HCT116 (cell line): ENCODE measurements around the gene SETDB1. TPM values are rescaled to one million over a fixed set of nuclear protein-coding genes. Genes with fewer than 3 reads are reported as not detected.

Experiments used
- ATAC-seq: fragments of 200-7000 bp; cut with Tn5 transposase; 2 replicates; pipeline ENCODE4 v1.9.1; 2020; ENCODE audit warnings: mild to moderate bottlenecking, moderate library complexity
- BruUV-seq: library from RNA; stranded (reverse); fragments of 400-500 nt; replicated peaks from 2 replicates; lab custom pipeline; 2021; lab: Mats Ljungman, UMichigan
- CTCF ChIA-PET: fragments of 300-600 bp; sonication (Branson Sonifier 250); formaldehyde crosslinking; loops from one replicate; lab custom pipeline; 2021; ENCODE audit warnings: antibody characterized with exemption; lab: Charles Lee
- POLR2A ChIA-PET: fragments of 300-600, 350-600 bp; sonication (Branson Sonifier 250); formaldehyde crosslinking; loops from one replicate; lab custom pipeline; 2021; ENCODE audit warnings: antibody characterized with exemption; lab: Charles Lee
- RAD21 ChIA-PET, 2 experiments: fragments of 300-600 bp; sonication (Branson Sonifier 250); formaldehyde crosslinking; loops; one replicate each; lab custom pipeline; 2023; ENCODE audit warnings: low total read pairs in 2 of 2; ENCODE audit not compliant: uncharacterized antibody in 2 of 2, unreplicated experiment in 2 of 2, low non-redundant PET in 1 of 2; lab: Charles Lee
- DNase-seq: peaks from one replicate; pipeline ENCODE4 v3.0.0-alpha.2; 2010; ENCODE audit warnings: low read depth, low spot score
- H2AFZ ChIP-seq: fragments of 200-600 bp; shearing (Covaris generic), sonication (generic); 2 replicates; pipeline ENCODE4 v1.6.1; 2017; ENCODE audit warnings: low read depth, mixed run types, mixed read lengths, antibody characterized with exemption, low read length; ENCODE audit not compliant: poor library complexity, severe bottlenecking
- H3K27ac ChIP-seq: 2 replicates; pipeline ENCODE4 v1.5.1; 2012; ENCODE audit warnings: low read depth, low read length
- H3K27me3 ChIP-seq: fragments of 200-600 bp; sonication (generic); 2 replicates; pipeline ENCODE4 v1.6.1; 2016; ENCODE audit warnings: mixed run types, low read length, mixed read lengths; ENCODE audit not compliant: insufficient read depth
- H3K36me3 ChIP-seq, 2 experiments: fragments of 200-500 bp in 1 of 2; fragments of 200-600 bp in 1 of 2; sonication (Bioruptor generic) in 1 of 2; sonication (generic) in 1 of 2; 2 replicates each; pipeline versions ENCODE4 v1.5.1 to v1.6.1; 2014 to 2016; ENCODE audit warnings: low read length in 2 of 2, inconsistent platforms in 1 of 2, mixed read lengths in 1 of 2, mixed run types in 1 of 2; ENCODE audit not compliant: insufficient read depth in 2 of 2, control insufficient read depth in 1 of 2
- H3K4me1 ChIP-seq, 2 experiments: fragments of 200-600 bp in 1 of 2; sonication (generic) in 1 of 2; 2 replicates each; pipeline versions ENCODE4 v1.5.1 to v1.6.1; 2012 to 2017; ENCODE audit warnings: low read length in 2 of 2, inconsistent platforms in 1 of 2, mild to moderate bottlenecking in 1 of 2, mixed read lengths in 1 of 2, mixed run types in 1 of 2, moderate library complexity in 1 of 2; ENCODE audit not compliant: insufficient read depth in 2 of 2, control insufficient read depth in 1 of 2
- H3K4me2 ChIP-seq: fragments of 200-600 bp; sonication (generic); 2 replicates; pipeline ENCODE4 v1.6.1; 2017; ENCODE audit warnings: mixed run types, low read length, mixed read lengths
- H3K4me3 ChIP-seq, 2 experiments: fragments of 200-600 bp in 1 of 2; sonication (generic) in 1 of 2; replicated peaks in 1 of 2; 2 replicates each; pipeline ENCODE4 v1.5.1; 2011 to 2016; ENCODE audit warnings: low read length in 2 of 2, control low read depth in 1 of 2, low read depth in 1 of 2, mild to moderate bottlenecking in 1 of 2, mixed read lengths in 1 of 2, mixed run types in 1 of 2
- H3K79me2 ChIP-seq: fragments of 200-600 bp; sonication (generic); 2 replicates; pipeline ENCODE4 v1.6.1; 2017; ENCODE audit warnings: mild to moderate bottlenecking, mixed run types, low read length, moderate library complexity, mixed read lengths; ENCODE audit not compliant: insufficient read depth
- H3K9ac ChIP-seq: fragments of 200-600 bp; sonication (generic); 2 replicates; pipeline ENCODE4 v1.6.1; 2016; ENCODE audit warnings: low read length, mixed read lengths
- H3K9me2 ChIP-seq: fragments of 200-600 bp; sonication (generic), shearing (Covaris generic); 2 replicates; pipeline ENCODE4 v1.6.1; 2017; ENCODE audit warnings: mixed run types, mild to moderate bottlenecking, moderate library complexity; ENCODE audit not compliant: insufficient read depth
- H3K9me3 ChIP-seq, 2 experiments: fragments of 200-500 bp in 1 of 2; fragments of 200-600 bp in 1 of 2; sonication (Bioruptor generic) in 1 of 2; sonication (generic) in 1 of 2; 2 replicates each; pipeline ENCODE4 v1.6.1; 2014 to 2017; ENCODE audit warnings: low read length in 2 of 2, mixed read lengths in 2 of 2, inconsistent platforms in 1 of 2, low read depth in 1 of 2, mild to moderate bottlenecking in 1 of 2, mixed run types in 1 of 2, moderate library complexity in 1 of 2; ENCODE audit not compliant: control insufficient read depth in 1 of 2, insufficient read depth in 1 of 2
- H4K20me1 ChIP-seq: fragments of 200-600 bp; sonication (generic), shearing (Covaris generic); 2 replicates; pipeline ENCODE4 v1.6.1; 2017; ENCODE audit warnings: mixed run types, mild to moderate bottlenecking, moderate library complexity; ENCODE audit not compliant: insufficient read depth
- CBX3 ChIP-seq: IDR thresholded peaks from 2 replicates; pipeline ENCODE4 v1.6.1; 2012; ENCODE audit warnings: low read depth
- CEBPB ChIP-seq: IDR thresholded peaks from 2 replicates; pipeline ENCODE4 v1.6.1; 2012; ENCODE audit warnings: low read depth
- CTCF ChIP-seq, 3 experiments: fragments of 200-600 bp in 1 of 3; sonication (generic) in 1 of 3; IDR thresholded peaks in 2 of 3; conservative IDR thresholded peaks in 1 of 3; 2 replicates each; pipeline ENCODE4 v1.5.1; 2012 to 2017; ENCODE audit warnings: low read depth in 2 of 3, low read length in 2 of 3, antibody characterized with exemption in 1 of 3, borderline replicate concordance in 1 of 3, control low read depth in 1 of 3, mild to moderate bottlenecking in 1 of 3, mixed read lengths in 1 of 3, mixed run types in 1 of 3, moderate library complexity in 1 of 3; ENCODE audit not compliant: insufficient read depth in 1 of 3
- EGR1 ChIP-seq: IDR thresholded peaks from 2 replicates; pipeline ENCODE4 v1.6.1; 2012; ENCODE audit warnings: low read depth
- POLR2AphosphoS5 ChIP-seq: IDR thresholded peaks from 2 replicates; pipeline ENCODE4 v1.6.1; 2011; ENCODE audit warnings: mild to moderate bottlenecking, low read depth, low read length, moderate library complexity
- SRF ChIP-seq: IDR thresholded peaks from 2 replicates; pipeline ENCODE4 v1.6.1; 2012; ENCODE audit warnings: low read depth
- YY1 ChIP-seq: IDR thresholded peaks from 2 replicates; pipeline ENCODE4 v1.6.1; 2011; ENCODE audit warnings: low read length, low read depth, moderate library complexity, mild to moderate bottlenecking; ENCODE audit not compliant: insufficient replicate concordance; ENCODE audit errors: extremely low read depth
- ZFX ChIP-seq: fragments of 450-650 bp; IDR thresholded peaks from 2 replicates; pipeline ENCODE4 v1.6.1; 2017
- intact Hi-C: fragments of 100-400 bp; cut with micrococcal nuclease; formaldehyde crosslinking; loops from 2 replicates; pipeline ENCODE4 v1.10.0; 2022
- total RNA-seq: library from RNA; stranded (reverse); gene quantifications from one replicate; pipeline ENCODE4 v1.2.1, GENCODE V29; 2021; ENCODE audit not compliant: unreplicated experiment

SETDB1 gene
- total RNA-seq, 1 experiment from 2014 or later: 54.3 TPM

- no peaks in the 10 kb centered on the region for H3K27me3 ChIP-seq
- no peak overlapping the region for H2AFZ ChIP-seq
- peaks cover 50 to 69% of the 10 kb centered on the region in 2 experiments for H3K4me1 ChIP-seq
- H4K20me1 ChIP-seq: 0 out of 2 replicates have a peak, but pooled peaks cover 4% of the 10 kb centered on the region
- peak overlapping the region; percentile 84 for H3K4me3 ChIP-seq
- no peak for TF ChIP-seq EGR1
- TF ChIP-seq YY1: peak; percentile 40
- peak; percentile 93 for TF ChIP-seq ZFX
- TF ChIP-seq, all 23 proteins: peak for 2
- intact Hi-C loops: no loop called here
- Histone ChIP-seq H3K36me3 (peaks cover 0 to 1% of the 10 kb centered on the region in 2 experiments; a peak in 1 of 4 replicates), H3K9ac (peak overlapping the region; percentile 92), H3K27ac (peak overlapping the region; percentile 79), H3K4me2 (peak overlapping the region; percentile 89), H3K79me2 (peaks cover 52% of the 10 kb centered on the region), H3K9me3 (no peaks in the 10 kb centered on the region), H3K9me2 (no peaks in the 10 kb centered on the region)
- CTCF ChIA-PET: no interaction called here
- POLR2A ChIA-PET: interaction anchor here (1.6 kb wide), 1 partner anchor 345 kb away, joined by 4 read pairs; the partner anchor contains the start of gene ENSA
- ATAC-seq (peak; percentile 29), DNase-seq (no peak)
- no TSS peak for BruUV-seq
- RAD21 ChIA-PET: no interaction called here
These were observed 47.8 kb downstream of the SETDB1 start for GRCh38 chr1:150973836-150974579.

GRCh38 chr1:150974580-150975478 lies 48.7 kb downstream of the SETDB1 start, which contains the start of gene CERS2:
Gene CERS2 (minus strand): TSS chr1:150974835. CDS start chr1:150969090, 5,745 bp downstream.
- peak; percentile 88 for TF ChIP-seq ZFX
- no peak for TF ChIP-seq CTCF (IDR thresholded peaks at IDR 0.05 in 2 of 3, conservative IDR thresholded peaks at IDR 0.05 in 1 of 3; ENCODE audit: borderline replicate concordance in 1 of 3, insufficient read depth in 1 of 3, low read depth in 2 of 3, low read length in 2 of 3)
- TF ChIP-seq YY1: peak; percentile 50
- no peak for TF ChIP-seq CBX3
- no peak for TF ChIP-seq CEBPB
- TF ChIP-seq SRF: no peak
- TF ChIP-seq POLR2AphosphoS5: peak; percentile 67
- peaks cover 57 to 77% of the 10 kb centered on the region in 2 experiments for H3K4me1 ChIP-seq
- H3K36me3 ChIP-seq: no peaks in the 10 kb centered on the region
- H3K4me2 ChIP-seq: peak within 1 kb of the TSS; percentile 89
- RAD21 ChIA-PET: no interaction called here
- peak within 1 kb of the TSS; percentile 92 for H3K9ac ChIP-seq
- H3K79me2 ChIP-seq: peaks cover 44% of the 10 kb centered on the region
- BruUV-seq: no TSS peak
- POLR2A ChIA-PET: interaction anchor here (0.9 to 1.6 kb wide), 3 partner anchors 11 to 345 kb away, joined by 3 to 7 read pairs (median 4); partner anchors contain the start of genes ENSA and MINDY1
- DNase-seq (no peak), ATAC-seq (peak; percentile 50)
- H2AFZ ChIP-seq: no peak within 1 kb of the TSS
- no peaks in the 10 kb centered on the region for H3K9me3 ChIP-seq
- H3K4me3 ChIP-seq: peak within 1 kb of the TSS; percentile 84
- 0 out of 2 replicates have a peak, but pooled peaks cover 4% of the 10 kb centered on the region for H4K20me1 ChIP-seq
- peak within 1 kb of the TSS; percentile 79 for H3K27ac ChIP-seq
- intact Hi-C loops: loop anchor here (5.0 kb wide), 4 partner anchors 48 to 718 kb away; partner anchors contain the start of genes CA14, MCL1 and SETDB1
- H3K9me2 ChIP-seq: no peaks in the 10 kb centered on the region
- CTCF ChIA-PET: no interaction called here
- no peaks in the 10 kb centered on the region for H3K27me3 ChIP-seq
